Measurements from ENCODE around the gene COIL. TPM values are rescaled to one million over a fixed set of nuclear protein-coding genes. Genes with fewer than 3 reads are reported as not detected.

COIL gene
- total RNA-seq, 1 experiment from 2014 or later: 31.2 TPM

- Histone ChIP-seq H3K4me1 (ENCODE audit: control insufficient read depth in 1 of 2, insufficient read depth in 2 of 2, low read length in 2 of 2) (peaks cover 4 to 6% of the 10 kb centered on the region in 2 experiments; a peak in 1 of 4 replicates), H3K27me3 (ENCODE audit: insufficient read depth, low read length) (no peaks in the 10 kb centered on the region), H3K4me3 (replicated peaks in 1 of 2; ENCODE audit: low read depth in 1 of 2, low read length in 2 of 2) (no peak overlapping the region), H2AFZ (ENCODE audit: low read depth, low read length, poor library complexity, severe bottlenecking) (no peak overlapping the region), H4K20me1 (ENCODE audit: insufficient read depth) (peaks cover 6% of the 10 kb centered on the region; the same call in 1 of the 2 replicates), H3K9me2 (ENCODE audit: insufficient read depth) (no peaks in the 10 kb centered on the region), H3K4me2 (ENCODE audit: low read length) (no peak overlapping the region), H3K9ac (ENCODE audit: low read length) (no peak overlapping the region), H3K9me3 (ENCODE audit: control insufficient read depth in 1 of 2, insufficient read depth in 1 of 2, low read depth in 1 of 2, low read length in 2 of 2) (peaks cover 7 to 21% of the 10 kb centered on the region in 2 experiments; a peak in 2 of 4 replicates), H3K27ac (ENCODE audit: low read depth, low read length) (no peak overlapping the region), H3K36me3 (ENCODE audit: control insufficient read depth in 1 of 2, insufficient read depth in 2 of 2, low read length in 2 of 2) (peaks cover 12 to 41% of the 10 kb centered on the region in 2 experiments), H3K79me2 (ENCODE audit: insufficient read depth, low read length) (peaks cover under 1% of the 10 kb centered on the region; the same call in 1 of the 2 replicates)
- intact Hi-C loops (cut with micrococcal nuclease): no loop called here
- ATAC-seq (no peak), DNase-seq (ENCODE audit: low read depth, low spot score) (no peak)
- BruUV-seq (replicated peaks): no TSS peak
- ChIA-PET CTCF (no interaction called here), POLR2A (interaction anchor here (2.3 kb wide), 1 partner anchor 20 kb away, joined by 10 read pairs; the partner anchor contains the start of gene TRIM25), RAD21 (ENCODE audit: low non-redundant PET in 1 of 2, low total read pairs in 2 of 2, uncharacterized antibody in 2 of 2, unreplicated experiment in 2 of 2) (no interaction called here)
- TF ChIP-seq TCF7L2 (IDR thresholded peaks at IDR 0.05; ENCODE audit: borderline replicate concordance, extremely low read depth, insufficient read depth, insufficient read length) (no peak), EZH2phosphoT487 (IDR thresholded peaks at IDR 0.05; ENCODE audit: borderline replicate concordance) (no peak), MAX (IDR thresholded peaks at IDR 0.05) (no peak), CTCF (IDR thresholded peaks at IDR 0.05 in 2 of 3, conservative IDR thresholded peaks at IDR 0.05 in 1 of 3; ENCODE audit: borderline replicate concordance in 1 of 3, insufficient read depth in 1 of 3, low read depth in 2 of 3, low read length in 2 of 3) (no peak), JUND (IDR thresholded peaks at IDR 0.05) (no peak), RAD21 (IDR thresholded peaks at IDR 0.05; ENCODE audit: low read depth) (no peak), ZBTB33 (IDR thresholded peaks at IDR 0.05; ENCODE audit: extremely low read depth, insufficient replicate concordance, low read length) (no peak), ATF3 (IDR thresholded peaks at IDR 0.05) (no peak), FOSL1 (IDR thresholded peaks at IDR 0.05; ENCODE audit: low read depth) (no peak), EZH2 (IDR thresholded peaks at IDR 0.05) (no peak), POLR2A (IDR thresholded peaks at IDR 0.05; ENCODE audit: borderline replicate concordance, extremely low read depth, insufficient read depth, insufficient read length) (no peak), CBX3 (IDR thresholded peaks at IDR 0.05; ENCODE audit: low read depth) (no peak), SP1 (IDR thresholded peaks at IDR 0.05; ENCODE audit: low read depth) (no peak), SRF (IDR thresholded peaks at IDR 0.05; ENCODE audit: low read depth) (no peak), POLR2AphosphoS5 (IDR thresholded peaks at IDR 0.05; ENCODE audit: low read depth, low read length) (no peak), SIN3A (IDR thresholded peaks at IDR 0.05; ENCODE audit: low read depth) (no peak)
Measured at GRCh38 chr17:56933868-56934267, 27.0 kb downstream of the COIL start.
